ENCODE measurements around the gene SPN.
A peak's percentile ranks its signal among the peaks of the same experiment; 100 is the strongest.
"Not testable (repeated sequence)": the region's sequence is repeated elsewhere in the genome, so short reads cannot be mapped to it uniquely, and the experiment has no call there.

Gene SPN

DNA sequence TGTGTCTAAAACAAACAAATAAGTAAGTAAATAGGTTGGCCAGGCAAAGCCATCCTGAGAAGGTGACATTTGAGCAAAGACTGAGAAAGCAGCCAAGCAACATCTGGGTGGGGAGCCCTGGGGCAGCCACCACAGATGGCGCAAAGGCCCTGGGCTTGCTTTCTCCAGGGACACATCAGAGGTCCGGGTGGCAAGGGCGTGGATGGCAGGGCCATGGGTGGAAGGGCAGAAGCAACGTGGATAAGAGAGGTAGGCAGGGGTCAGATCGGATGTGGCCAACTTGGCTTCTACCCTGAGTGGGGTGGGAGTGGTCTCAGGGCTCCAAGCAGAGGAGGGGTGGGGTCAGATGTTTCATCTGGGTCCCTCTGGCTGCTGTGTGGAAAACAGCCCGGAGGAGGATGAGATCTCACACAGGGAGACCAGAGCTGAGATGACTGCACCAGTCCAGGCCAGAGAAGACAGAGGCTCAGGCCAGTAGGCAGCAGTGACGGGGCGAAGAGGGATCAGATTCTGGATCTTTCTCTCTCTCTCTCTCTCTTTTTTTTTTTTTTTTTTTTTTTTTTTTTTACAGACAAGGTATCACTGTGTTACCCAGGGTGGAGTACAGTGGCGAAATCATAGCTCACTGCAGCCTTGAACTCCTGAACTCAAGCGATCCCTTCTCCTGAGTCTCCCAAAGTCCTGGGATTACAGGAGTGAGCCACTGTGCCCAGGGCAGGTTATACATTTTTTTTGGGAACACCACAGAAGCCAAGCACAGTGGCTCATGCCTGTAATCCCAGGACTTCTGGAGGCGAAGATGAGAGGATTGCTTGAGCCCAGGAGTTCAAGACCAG is 6.1 kb upstream of the SPN start:
- DNase-seq (ENCODE audit: insufficient read length) (no peak), FAIRE-seq (no peak)
- TF ChIP-seq POLR2AphosphoS5 (IDR thresholded peaks at IDR 0.05; ENCODE audit: low read depth, low read length) (no peak), TAF1 (IDR thresholded peaks at IDR 0.05; ENCODE audit: borderline replicate concordance, low read depth, low read length) (no peak), POLR2A (IDR thresholded peaks at IDR 0.05; ENCODE audit: low read depth, low read length) (no peak)

DNA sequence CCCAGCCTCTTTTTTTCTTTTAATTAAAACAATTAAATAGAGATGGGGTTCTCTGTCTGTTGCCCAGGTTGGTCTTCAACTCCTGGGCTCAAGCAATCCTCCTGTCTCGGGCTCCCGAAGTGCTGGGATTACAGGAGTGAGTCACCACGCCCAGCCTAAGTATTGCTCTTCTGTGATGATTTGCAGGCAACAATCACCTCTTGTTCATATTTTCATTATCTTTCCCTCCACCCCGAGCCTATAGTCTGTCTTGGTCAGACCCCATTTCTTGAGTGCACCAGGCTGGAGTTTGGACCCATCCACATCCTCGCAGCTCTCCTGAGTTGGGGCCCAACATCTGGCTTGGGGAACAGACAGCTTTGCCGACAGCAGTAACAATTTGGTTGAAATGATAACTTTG is 4.3 kb upstream of the SPN start:
- no peak for FAIRE-seq
- DNase-seq (ENCODE audit: insufficient read length), result no peak
- TF ChIP-seq TAF1 (IDR thresholded peaks at IDR 0.05; ENCODE audit: borderline replicate concordance, low read depth, low read length) (no peak), POLR2AphosphoS5 (IDR thresholded peaks at IDR 0.05; ENCODE audit: low read depth, low read length) (no peak), POLR2A (IDR thresholded peaks at IDR 0.05; ENCODE audit: low read depth, low read length) (no peak)

DNA sequence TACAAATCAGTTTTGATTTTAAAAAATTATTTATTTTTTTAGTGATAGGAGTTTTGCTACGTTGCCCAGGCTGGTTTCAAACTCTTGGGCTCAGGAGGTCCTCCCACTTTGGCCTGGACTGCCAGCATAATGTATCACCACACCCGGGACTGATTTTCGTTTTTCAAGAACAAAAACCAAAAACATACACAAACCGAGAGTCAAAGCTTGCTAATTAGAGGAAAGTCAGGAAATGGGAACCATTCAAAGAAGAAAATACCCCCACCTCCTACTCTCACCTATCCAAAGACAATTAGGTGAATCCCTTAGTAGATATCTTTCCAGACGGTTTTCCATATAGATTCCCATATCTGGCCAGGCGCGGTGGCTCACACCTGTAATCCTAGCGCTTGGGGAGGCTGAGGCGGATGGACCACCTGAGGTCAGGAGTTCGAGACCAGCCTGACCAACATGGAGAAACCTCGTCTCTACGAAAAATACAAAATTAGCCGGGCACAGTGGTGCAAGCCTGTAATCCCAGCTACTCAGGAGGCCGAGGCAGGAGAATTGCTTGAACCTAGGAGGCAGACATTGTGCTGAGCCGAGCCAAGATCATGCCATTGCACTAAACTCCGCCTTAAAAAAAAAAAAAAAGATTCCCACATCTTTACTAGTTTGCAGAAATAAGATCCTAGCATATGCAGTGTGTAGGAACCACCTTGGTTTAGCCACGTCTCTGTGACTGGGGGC is 883 bp upstream of the SPN start:
- no peak for TF ChIP-seq TAF1 (IDR thresholded peaks at IDR 0.05; ENCODE audit: borderline replicate concordance, low read depth, low read length)
- TF ChIP-seq POLR2AphosphoS5 (IDR thresholded peaks at IDR 0.05; ENCODE audit: low read depth, low read length), result no peak
- TF ChIP-seq POLR2A (IDR thresholded peaks at IDR 0.05; ENCODE audit: low read depth, low read length), result no peak
- peak; percentile 62 for FAIRE-seq
- no peak for DNase-seq (ENCODE audit: insufficient read length)

DNA sequence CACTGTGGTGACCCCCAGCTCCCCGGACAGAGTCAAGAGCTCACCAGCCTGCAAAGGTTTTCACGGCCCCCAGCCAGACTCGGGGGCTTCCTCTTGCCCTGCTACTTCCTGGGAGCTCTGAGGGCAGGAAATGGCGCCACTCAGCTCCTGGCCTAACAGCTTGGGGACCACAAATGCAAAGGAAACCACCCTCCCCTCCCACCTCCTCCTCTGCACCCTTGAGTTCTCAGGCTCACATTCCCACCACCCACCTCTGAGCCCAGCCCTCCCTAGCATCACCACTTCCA is 375 bp upstream of the SPN start:
- TF ChIP-seq TAF1 (IDR thresholded peaks at IDR 0.05; ENCODE audit: borderline replicate concordance, low read depth, low read length), result no peak
- peak; percentile 45; the same call in 1 of the 2 replicates for TF ChIP-seq POLR2AphosphoS5 (IDR thresholded peaks at IDR 0.05; ENCODE audit: low read depth, low read length)
- FAIRE-seq (peak; percentile 87), DNase-seq (ENCODE audit: insufficient read length) (peak; percentile 56)

DNA sequence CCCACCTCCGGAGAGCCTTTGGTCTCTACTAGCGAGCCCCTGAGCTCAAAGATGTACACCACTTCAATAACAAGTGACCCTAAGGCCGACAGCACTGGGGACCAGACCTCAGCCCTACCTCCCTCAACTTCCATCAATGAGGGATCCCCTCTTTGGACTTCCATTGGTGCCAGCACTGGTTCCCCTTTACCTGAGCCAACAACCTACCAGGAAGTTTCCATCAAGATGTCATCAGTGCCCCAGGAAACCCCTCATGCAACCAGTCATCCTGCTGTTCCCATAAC is 702 bp downstream of the SPN start:
- FAIRE-seq (peak; percentile 38), DNase-seq (ENCODE audit: insufficient read length) (no peak)
- no peak for TF ChIP-seq POLR2A (IDR thresholded peaks at IDR 0.05; ENCODE audit: low read depth, low read length)
- no peak for TF ChIP-seq TAF1 (IDR thresholded peaks at IDR 0.05; ENCODE audit: borderline replicate concordance, low read depth, low read length)
- no peak for TF ChIP-seq POLR2AphosphoS5 (IDR thresholded peaks at IDR 0.05; ENCODE audit: low read depth, low read length)

DNA sequence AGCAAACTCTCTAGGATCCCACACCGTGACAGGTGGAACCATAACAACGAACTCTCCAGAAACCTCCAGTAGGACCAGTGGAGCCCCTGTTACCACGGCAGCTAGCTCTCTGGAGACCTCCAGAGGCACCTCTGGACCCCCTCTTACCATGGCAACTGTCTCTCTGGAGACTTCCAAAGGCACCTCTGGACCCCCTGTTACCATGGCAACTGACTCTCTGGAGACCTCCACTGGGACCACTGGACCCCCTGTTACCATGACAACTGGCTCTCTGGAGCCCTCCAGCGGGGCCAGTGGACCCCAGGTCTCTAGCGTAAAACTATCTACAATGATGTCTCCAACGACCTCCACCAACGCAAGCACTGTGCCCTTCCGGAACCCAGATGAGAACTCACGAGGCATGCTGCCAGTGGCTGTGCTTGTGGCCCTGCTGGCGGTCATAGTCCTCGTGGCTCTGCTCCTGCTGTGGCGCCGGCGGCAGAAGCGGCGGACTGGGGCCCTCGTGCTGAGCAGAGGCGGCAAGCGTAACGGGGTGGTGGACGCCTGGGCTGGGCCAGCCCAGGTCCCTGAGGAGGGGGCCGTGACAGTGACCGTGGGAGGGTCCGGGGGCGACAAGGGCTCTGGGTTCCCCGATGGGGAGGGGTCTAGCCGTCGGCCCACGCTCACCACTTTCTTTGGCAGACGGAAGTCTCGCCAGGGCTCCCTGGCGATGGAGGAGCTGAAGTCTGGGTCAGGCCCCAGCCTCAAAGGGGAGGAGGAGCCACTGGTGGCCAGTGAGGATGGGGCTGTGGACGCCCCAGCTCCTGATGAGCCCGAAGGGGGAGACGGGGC is 1.3 kb downstream of the SPN start:
- TF ChIP-seq POLR2A (IDR thresholded peaks at IDR 0.05; ENCODE audit: low read depth, low read length) (no peak), TAF1 (IDR thresholded peaks at IDR 0.05; ENCODE audit: borderline replicate concordance, low read depth, low read length) (no peak), POLR2AphosphoS5 (IDR thresholded peaks at IDR 0.05; ENCODE audit: low read depth, low read length) (no peak)
- no peak for FAIRE-seq
- DNase-seq (ENCODE audit: insufficient read length), result no peak

DNA sequence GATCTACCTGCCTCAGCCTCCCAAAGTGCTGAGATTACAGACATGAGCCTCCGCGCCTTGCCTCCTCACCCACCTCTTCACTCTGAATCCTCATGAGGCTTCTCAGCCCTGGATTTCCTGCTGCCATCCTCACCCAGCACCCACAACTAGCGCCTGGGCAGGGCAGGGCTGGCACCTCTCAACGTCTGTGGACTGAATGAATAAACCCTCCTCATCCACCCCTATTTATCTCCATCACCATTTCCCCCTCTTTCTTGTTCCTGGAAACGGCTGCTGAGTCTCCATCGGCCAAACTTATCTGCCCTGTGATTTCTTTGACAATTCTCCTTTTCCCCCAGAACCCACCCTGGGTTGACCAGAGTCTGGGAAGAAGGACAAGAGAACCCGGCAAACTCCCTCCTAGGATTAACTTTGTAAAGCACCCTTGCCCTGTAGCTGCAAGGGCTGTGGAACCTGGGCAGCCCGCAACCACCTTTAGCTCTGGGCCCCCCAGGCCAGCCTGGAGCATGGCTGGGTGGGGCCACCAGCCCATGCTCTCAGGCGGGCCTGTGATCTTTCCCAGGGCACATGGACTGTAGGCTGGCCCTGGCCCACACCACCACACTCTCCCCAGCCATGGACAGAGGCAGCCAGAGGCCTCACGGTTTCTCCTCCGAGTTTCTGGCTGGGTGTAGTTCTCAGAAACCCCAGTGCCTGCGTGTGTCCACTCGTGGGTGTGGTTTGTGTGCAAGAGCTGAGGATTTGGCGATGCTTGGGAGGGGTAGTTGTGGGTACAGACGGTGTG is 2.4 kb downstream of the SPN start:
- DNase-seq (ENCODE audit: insufficient read length) (no peak), FAIRE-seq (no peak)
- no peak for TF ChIP-seq POLR2AphosphoS5 (IDR thresholded peaks at IDR 0.05; ENCODE audit: low read depth, low read length)
- TF ChIP-seq TAF1 (IDR thresholded peaks at IDR 0.05; ENCODE audit: borderline replicate concordance, low read depth, low read length), result no peak
- TF ChIP-seq POLR2A (IDR thresholded peaks at IDR 0.05; ENCODE audit: low read depth, low read length), result no peak

DNA sequence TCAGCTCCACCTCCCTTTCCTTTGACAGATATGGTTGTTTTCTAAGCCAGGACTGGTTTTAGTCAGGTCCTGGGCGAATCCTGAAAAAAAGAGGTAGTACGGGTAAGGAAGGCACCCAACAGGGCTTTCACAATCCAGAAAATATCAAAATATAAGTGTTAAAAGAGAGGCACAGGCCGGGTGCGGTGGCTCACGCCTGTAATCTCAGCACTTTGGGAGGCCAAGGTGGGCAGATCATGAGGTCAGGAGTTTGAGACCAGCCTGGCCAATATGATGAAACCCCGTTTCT is 4.2 kb downstream of the SPN start:
- not testable (repeated sequence) for DNase-seq (ENCODE audit: insufficient read length); FAIRE-seq

DNA sequence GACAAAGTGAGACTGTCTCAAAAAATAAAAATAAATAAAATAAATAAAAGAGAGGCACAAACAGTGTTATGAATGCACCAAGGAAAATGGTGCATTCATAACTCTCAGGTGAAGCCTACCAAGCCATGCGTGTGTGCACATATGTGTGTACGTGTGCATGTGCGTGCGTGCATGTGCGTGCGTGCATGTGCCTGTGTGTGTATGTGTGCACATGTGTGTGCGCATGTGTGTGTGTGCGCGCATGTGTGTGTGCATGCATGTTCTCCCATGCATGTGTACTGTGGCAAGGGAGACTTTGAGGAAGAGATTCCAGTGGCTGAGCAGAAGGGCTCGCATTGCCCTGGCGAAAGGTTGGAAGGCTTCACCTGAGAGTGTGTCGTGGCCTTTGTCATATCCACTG is 4.7 kb downstream of the SPN start:
- FAIRE-seq (peak; percentile 48), DNase-seq (ENCODE audit: insufficient read length) (no peak)
- TF ChIP-seq TAF1 (IDR thresholded peaks at IDR 0.05; ENCODE audit: borderline replicate concordance, low read depth, low read length) (no peak), POLR2AphosphoS5 (IDR thresholded peaks at IDR 0.05; ENCODE audit: low read depth, low read length) (peak; percentile 78), POLR2A (IDR thresholded peaks at IDR 0.05; ENCODE audit: low read depth, low read length) (peak; percentile 26; the same call in 1 of the 2 replicates)

DNA sequence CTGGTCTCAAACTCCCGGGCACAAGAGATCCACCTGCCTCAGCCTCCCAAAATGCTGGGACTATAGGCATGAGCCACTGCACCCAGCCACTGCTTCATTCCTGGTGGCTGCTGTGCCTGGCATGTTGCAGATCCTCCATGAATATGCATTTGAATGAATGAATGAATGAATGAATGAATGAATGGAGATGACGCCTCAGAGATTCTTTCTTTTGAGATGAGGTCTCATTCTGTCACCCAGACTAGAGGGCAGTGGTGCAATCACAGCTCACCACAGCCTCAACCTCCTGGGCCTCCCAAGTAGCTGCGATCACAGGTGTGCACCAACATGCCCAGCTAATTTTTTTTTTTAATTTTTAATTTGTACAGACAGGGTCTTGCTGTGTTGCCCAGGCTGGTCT is 5.2 kb downstream of the SPN start:
- TF ChIP-seq POLR2A (IDR thresholded peaks at IDR 0.05; ENCODE audit: low read depth, low read length), result no peak
- TF ChIP-seq TAF1 (IDR thresholded peaks at IDR 0.05; ENCODE audit: borderline replicate concordance, low read depth, low read length), result no peak
- TF ChIP-seq POLR2AphosphoS5 (IDR thresholded peaks at IDR 0.05; ENCODE audit: low read depth, low read length), result no peak
- DNase-seq (ENCODE audit: insufficient read length) (no peak), FAIRE-seq (no peak)

DNA sequence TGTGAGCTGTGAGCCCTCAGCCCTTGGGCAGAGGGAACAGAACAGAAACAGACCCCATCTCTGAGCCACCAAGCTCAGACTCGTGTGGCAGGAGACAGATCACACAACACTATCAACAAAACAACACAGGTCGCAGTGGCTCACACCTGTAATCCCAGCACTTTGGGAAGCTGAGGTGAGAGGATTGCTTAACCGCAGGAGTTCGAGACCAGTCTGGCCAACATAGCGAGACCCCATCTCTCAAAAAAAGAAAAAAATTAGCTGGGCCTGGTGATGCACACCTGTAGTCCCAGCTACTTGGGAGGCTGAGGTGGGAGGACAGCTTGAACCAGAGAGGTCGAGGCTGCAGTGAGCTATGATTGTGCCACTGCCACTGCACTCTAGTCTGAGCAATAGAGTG is 10.5 kb downstream of the SPN start:
- TF ChIP-seq POLR2A (IDR thresholded peaks at IDR 0.05; ENCODE audit: low read depth, low read length) (no peak), TAF1 (IDR thresholded peaks at IDR 0.05; ENCODE audit: borderline replicate concordance, low read depth, low read length) (no peak), POLR2AphosphoS5 (IDR thresholded peaks at IDR 0.05; ENCODE audit: low read depth, low read length) (no peak)
- FAIRE-seq (no peak), DNase-seq (ENCODE audit: insufficient read length) (no peak)

Data from GM12892 (cell line).